ENCODE data around the gene RIPPLY3.

The RIPPLY3 gene

DNA sequence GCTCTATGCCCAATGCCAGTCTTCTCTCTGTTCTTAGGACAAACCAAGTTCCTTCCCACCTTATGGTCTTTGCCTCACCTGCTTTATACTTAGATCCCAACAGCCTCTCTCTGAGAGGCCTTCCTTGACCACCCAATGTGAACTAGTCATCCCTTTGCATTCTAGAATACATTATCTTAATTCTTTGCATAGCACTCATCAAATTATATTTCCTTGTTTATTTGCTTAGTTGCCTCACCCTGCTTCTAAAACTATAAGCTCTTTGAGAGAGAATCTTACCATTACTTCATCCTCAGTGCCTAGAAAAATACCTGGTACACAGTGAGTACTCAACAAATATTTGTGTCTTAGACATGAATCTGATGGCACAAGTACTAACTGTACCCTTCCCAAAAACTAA, 58.3 kb downstream of the RIPPLY3 start:
- no peak for DNase-seq

DNA sequence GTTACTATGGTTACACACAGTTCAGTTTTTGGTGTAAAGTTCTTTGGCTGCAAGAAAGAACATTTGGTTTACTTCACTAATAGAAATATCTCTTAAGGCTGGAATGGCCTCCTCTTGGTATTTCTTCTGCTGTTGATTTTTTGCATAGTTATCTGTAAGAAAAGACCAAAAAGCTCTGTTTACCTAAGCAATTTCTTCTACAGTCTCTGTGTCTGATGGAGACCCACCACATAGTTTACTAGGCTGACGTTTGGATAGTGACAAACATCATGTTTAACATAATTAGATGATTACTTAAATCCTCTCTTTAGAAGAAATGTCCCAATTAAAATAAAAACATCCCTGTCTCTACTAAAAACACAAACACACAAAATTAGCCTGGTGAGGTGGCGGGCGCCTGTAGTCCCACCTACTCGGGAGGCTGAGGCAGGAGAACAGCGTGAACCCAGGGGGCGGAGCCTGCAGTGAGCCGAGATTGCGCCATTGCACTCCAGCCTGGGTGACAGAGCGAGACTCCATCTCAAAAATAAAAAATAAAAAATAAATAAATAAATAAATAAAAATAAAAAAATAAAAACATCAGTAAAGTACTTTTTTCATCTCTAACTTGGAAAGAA, 59.2 kb downstream of the RIPPLY3 start:
- no peak for DNase-seq

Measured in KG1 (cell line).